ENCODE results near the gene AHNAK. TPM values are rescaled to one million over a fixed set of nuclear protein-coding genes. Genes with fewer than 3 reads are reported as not detected.

Gene AHNAK
- total and polyA plus RNA-seq, 2 donors (not counting 3 experiments of a cell fraction or from before 2014, with no cell fraction given) = 35.2 to 436 TPM

DNA sequence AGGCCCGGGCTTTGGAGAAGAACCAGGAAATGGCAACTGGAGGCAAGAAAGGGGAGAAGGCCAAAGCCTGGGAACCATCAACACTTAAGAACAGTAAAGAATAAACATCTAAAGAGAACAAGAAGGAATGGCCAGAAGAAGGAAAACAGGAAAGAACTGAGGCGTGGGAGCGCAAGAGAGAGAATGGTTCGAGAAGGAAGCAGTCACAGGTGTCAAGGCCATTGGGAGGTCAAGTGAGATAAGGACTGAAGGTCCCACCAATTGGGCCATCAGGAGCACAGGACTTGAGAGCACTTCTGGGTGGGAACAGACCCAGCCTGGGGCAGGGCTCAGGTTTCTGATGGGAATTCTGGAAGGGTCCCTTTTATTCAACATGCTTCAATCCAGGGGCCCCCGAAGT lies 128.5 kb downstream of the AHNAK start:
- Histone ChIP-seq H3K4me2 (ENCODE audit: insufficient read depth, low read length) (no peak overlapping the region), H3K36me3 (ENCODE audit: control insufficient read depth in 2 of 2, extremely low read depth in 1 of 2, insufficient read depth in 2 of 2, low read length in 2 of 2) (no peaks in the 10 kb centered on the region), H3K4me3 (replicated peaks in 1 of 3; ENCODE audit: insufficient read depth in 1 of 3, low read depth in 1 of 3, low read length in 3 of 3) (no peak overlapping the region), H4K20me1 (replicated peaks; ENCODE audit: control insufficient read depth, extremely low read depth, insufficient read depth, low read length) (no peaks in the 10 kb centered on the region), H3K9me1 (replicated peaks; ENCODE audit: control insufficient read depth, extremely low read depth, insufficient read depth, low read length) (no peaks in the 10 kb centered on the region), H2AFZ (ENCODE audit: low read depth, low read length) (no peak overlapping the region), H3K9ac (replicated peaks; ENCODE audit: extremely low read depth, insufficient read depth, low read length) (no peak overlapping the region), H3K27ac (ENCODE audit: insufficient read depth, low read depth, low read length) (no peak overlapping the region), H3K4me1 (ENCODE audit: control insufficient read depth, extremely low read depth, insufficient read depth, low read length) (no peaks in the 10 kb centered on the region), H3K27me3 (ENCODE audit: control insufficient read depth in 2 of 2, insufficient read depth in 2 of 2, low read length in 2 of 2) (peaks cover 3 to 5% of the 10 kb centered on the region in 2 experiments), H3K79me2 (ENCODE audit: control insufficient read depth, insufficient read depth, low read length) (no peaks in the 10 kb centered on the region), H3K9me3 (replicated peaks; ENCODE audit: control insufficient read depth, insufficient read depth, low read length) (no peaks in the 10 kb centered on the region)
- peak; percentile 36 for DNase-seq (ENCODE audit: low read depth, low spot score)
- TF ChIP-seq, protein P1, sequence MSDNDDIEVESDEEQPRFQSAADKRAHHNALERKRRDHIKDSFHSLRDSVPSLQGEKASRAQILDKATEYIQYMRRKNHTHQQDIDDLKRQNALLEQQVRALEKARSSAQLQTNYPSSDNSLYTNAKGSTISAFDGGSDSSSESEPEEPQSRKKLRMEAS (IDR thresholded peaks at IDR 0.05; ENCODE audit: insufficient read depth, insufficient read length) = no peak
- TF ChIP-seq POLR2AphosphoS5 (IDR thresholded peaks at IDR 0.05; ENCODE audit: insufficient read depth, low read depth, low read length) (no peak), GATA2 (IDR thresholded peaks at IDR 0.05; ENCODE audit: insufficient read depth, insufficient read length, low read depth, low read length) (no peak), MYC (IDR thresholded peaks at IDR 0.05; ENCODE audit: low read depth, low read length) (no peak), POLR2A (IDR thresholded peaks at IDR 0.05; ENCODE audit: low read depth, low read length) (no peak), EZH2 (IDR thresholded peaks at IDR 0.05; ENCODE audit: borderline replicate concordance, low read depth, low read length, severe bottlenecking) (no peak), FOS (IDR thresholded peaks at IDR 0.05; ENCODE audit: borderline replicate concordance, insufficient read depth, low read length) (no peak), JUN (IDR thresholded peaks at IDR 0.05; ENCODE audit: borderline replicate concordance, insufficient read depth, insufficient read length, low read depth) (no peak)
- TF ChIP-seq, protein P2, sequence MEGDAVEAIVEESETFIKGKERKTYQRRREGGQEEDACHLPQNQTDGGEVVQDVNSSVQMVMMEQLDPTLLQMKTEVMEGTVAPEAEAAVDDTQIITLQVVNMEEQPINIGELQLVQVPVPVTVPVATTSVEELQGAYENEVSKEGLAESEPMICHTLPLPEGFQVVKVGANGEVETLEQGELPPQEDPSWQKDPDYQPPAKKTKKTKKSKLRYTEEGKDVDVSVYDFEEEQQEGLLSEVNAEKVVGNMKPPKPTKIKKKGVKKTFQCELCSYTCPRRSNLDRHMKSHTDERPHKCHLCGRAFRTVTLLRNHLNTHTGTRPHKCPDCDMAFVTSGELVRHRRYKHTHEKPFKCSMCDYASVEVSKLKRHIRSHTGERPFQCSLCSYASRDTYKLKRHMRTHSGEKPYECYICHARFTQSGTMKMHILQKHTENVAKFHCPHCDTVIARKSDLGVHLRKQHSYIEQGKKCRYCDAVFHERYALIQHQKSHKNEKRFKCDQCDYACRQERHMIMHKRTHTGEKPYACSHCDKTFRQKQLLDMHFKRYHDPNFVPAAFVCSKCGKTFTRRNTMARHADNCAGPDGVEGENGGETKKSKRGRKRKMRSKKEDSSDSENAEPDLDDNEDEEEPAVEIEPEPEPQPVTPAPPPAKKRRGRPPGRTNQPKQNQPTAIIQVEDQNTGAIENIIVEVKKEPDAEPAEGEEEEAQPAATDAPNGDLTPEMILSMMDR (IDR thresholded peaks at IDR 0.05; ENCODE audit: extremely low read depth in 1 of 2, insufficient read depth in 1 of 2, low read depth in 1 of 2, low read length in 2 of 2) = no peak
- no peak for FAIRE-seq
- CTCF ChIA-PET = interaction anchor here (1.9 kb wide), 1 partner anchor 23 kb away, joined by 11 read pairs; no protein-coding TSS in a partner anchor
- BruUV-seq (replicated peaks) = no TSS peak
- POLR2A ChIA-PET = no interaction called here
- dilution Hi-C loops (cut with MboI; ENCODE audit: extremely low pct_ligation_motif_present, low sequenced_read_pairs) (no loop called here), intact Hi-C loops (cut with micrococcal nuclease) (no loop called here)
